Measurements from ENCODE around the gene SPOUT1. TPM values are rescaled to one million over a fixed set of nuclear protein-coding genes. Genes with fewer than 3 reads are reported as not detected.

The SPOUT1 gene
- total RNA-seq, 1 donor from 2014 or later = 14.0 TPM

- peak overlapping the region; percentile 71 for H3K4me3 ChIP-seq (ENCODE audit: low read depth, low read length)
- H3K36me3 ChIP-seq (ENCODE audit: control insufficient read depth, insufficient read depth, low read length) = peaks cover 18% of the 10 kb centered on the region
- H3K27me3 ChIP-seq (ENCODE audit: control insufficient read depth, insufficient read depth, low read length) = no peaks in the 10 kb centered on the region
- FAIRE-seq = no peak
- DNase-seq (ENCODE audit: low read depth) = no peak
- TF ChIP-seq, protein P1, sequence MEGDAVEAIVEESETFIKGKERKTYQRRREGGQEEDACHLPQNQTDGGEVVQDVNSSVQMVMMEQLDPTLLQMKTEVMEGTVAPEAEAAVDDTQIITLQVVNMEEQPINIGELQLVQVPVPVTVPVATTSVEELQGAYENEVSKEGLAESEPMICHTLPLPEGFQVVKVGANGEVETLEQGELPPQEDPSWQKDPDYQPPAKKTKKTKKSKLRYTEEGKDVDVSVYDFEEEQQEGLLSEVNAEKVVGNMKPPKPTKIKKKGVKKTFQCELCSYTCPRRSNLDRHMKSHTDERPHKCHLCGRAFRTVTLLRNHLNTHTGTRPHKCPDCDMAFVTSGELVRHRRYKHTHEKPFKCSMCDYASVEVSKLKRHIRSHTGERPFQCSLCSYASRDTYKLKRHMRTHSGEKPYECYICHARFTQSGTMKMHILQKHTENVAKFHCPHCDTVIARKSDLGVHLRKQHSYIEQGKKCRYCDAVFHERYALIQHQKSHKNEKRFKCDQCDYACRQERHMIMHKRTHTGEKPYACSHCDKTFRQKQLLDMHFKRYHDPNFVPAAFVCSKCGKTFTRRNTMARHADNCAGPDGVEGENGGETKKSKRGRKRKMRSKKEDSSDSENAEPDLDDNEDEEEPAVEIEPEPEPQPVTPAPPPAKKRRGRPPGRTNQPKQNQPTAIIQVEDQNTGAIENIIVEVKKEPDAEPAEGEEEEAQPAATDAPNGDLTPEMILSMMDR (IDR thresholded peaks at IDR 0.05; ENCODE audit: insufficient read depth, low read length, severe bottlenecking) = no peak
These were observed 10.5 kb downstream of the SPOUT1 start for GRCh38 chr9:128818839-128819715.

GRCh38 chr9:128818099-128818838 is 11.3 kb downstream of the SPOUT1 start, which contains the start of gene ENDOG:
TSS of gene ENDOG (plus strand) at chr9:128818500. CDS start at chr9:128818685, 185 bp downstream.
- DNase-seq (ENCODE audit: low read depth) (peak; percentile 91), FAIRE-seq (peak; percentile 7)
- Histone ChIP-seq H3K36me3 (ENCODE audit: control insufficient read depth, insufficient read depth, low read length) (peaks cover 15% of the 10 kb centered on the region), H3K27me3 (ENCODE audit: control insufficient read depth, insufficient read depth, low read length) (no peaks in the 10 kb centered on the region), H3K4me3 (ENCODE audit: low read depth, low read length) (peak within 1 kb of the TSS; percentile 71)
- TF ChIP-seq, protein P1 (IDR thresholded peaks at IDR 0.05; ENCODE audit: insufficient read depth, low read length, severe bottlenecking) = peak; percentile 100

GRCh38 chr9:128810873-128811272 is 18.7 kb downstream of the SPOUT1 start:
- Histone ChIP-seq H3K36me3 (ENCODE audit: control insufficient read depth, insufficient read depth, low read length) (peaks cover 12% of the 10 kb centered on the region), H3K4me3 (ENCODE audit: low read depth, low read length) (no peak overlapping the region), H3K27me3 (ENCODE audit: control insufficient read depth, insufficient read depth, low read length) (no peaks in the 10 kb centered on the region)
- FAIRE-seq (no peak), DNase-seq (ENCODE audit: low read depth) (no peak)
- TF ChIP-seq, protein P1 (IDR thresholded peaks at IDR 0.05; ENCODE audit: insufficient read depth, low read length, severe bottlenecking) = no peak

DNA sequence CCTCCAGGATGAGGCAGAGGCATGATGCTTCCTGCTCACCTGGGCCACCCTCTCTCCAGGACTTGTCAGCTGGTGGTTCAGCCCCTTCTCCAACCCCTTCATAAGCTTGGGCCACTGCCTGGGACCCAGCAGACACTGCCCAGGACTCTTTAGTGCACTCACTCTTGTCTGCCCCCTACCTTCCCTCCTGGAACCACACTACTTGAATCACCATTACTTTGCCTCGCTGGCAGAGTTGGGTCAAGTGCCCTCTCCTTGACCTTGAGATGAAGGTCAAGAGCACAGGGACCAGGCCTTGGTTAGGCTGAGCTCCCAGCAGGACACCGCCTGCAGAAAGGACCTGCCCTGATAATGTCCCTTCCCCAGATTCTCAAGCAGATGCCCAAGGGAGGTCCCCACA is 19.8 kb downstream of the SPOUT1 start:
- no peaks in the 10 kb centered on the region for H3K27me3 ChIP-seq (ENCODE audit: control insufficient read depth, insufficient read depth, low read length)
- FAIRE-seq (no peak), DNase-seq (ENCODE audit: low read depth) (no peak)
- TF ChIP-seq, protein P1 (IDR thresholded peaks at IDR 0.05; ENCODE audit: insufficient read depth, low read length, severe bottlenecking) = no peak
- H3K36me3 ChIP-seq (ENCODE audit: control insufficient read depth, insufficient read depth, low read length) = peaks cover 14% of the 10 kb centered on the region
- no peak overlapping the region for H3K4me3 ChIP-seq (ENCODE audit: low read depth, low read length)

DNA sequence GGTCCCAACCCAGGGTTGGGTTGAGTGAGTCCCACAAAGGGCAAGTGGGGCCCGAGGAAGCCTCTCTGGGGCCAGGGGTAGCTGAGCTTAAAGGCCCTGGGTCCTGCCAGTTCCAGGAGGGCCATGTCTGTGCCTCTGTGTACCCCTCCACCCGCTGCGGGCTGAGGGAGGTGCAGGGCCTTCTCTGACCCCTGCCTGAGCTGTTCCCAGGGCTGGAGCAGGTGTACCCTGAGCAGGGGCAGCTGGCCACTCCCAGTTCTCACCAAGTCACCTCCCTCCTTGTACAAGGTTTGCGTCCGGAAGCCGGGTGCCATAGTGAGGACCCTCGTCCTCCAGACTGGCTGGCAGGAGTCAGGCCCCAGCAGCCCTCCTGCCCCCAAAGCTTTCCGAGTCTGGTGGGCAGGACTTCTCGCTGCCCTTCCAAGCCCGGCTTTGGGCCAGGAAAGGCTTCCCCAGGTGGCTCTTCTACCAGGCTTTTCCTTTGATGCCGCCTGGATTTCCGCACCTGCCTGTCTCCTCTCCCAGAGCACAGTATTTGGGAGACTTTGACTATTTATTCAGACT is 20.5 kb downstream of the SPOUT1 start:
- FAIRE-seq = no peak
- no peak overlapping the region for H3K4me3 ChIP-seq (ENCODE audit: low read depth, low read length)

More for the DNA sequence above, 20.5 kb downstream of the SPOUT1 start:
- H3K27me3 ChIP-seq (ENCODE audit: control insufficient read depth, insufficient read depth, low read length) = no peaks in the 10 kb centered on the region
- H3K36me3 ChIP-seq (ENCODE audit: control insufficient read depth, insufficient read depth, low read length) = peaks cover 14% of the 10 kb centered on the region
- no peak for DNase-seq (ENCODE audit: low read depth)
- TF ChIP-seq, protein P1 (IDR thresholded peaks at IDR 0.05; ENCODE audit: insufficient read depth, low read length, severe bottlenecking) = no peak
